Endodermal cell (in vitro differentiated cells): ENCODE data around the gene GLOD4. TPM values are rescaled to one million over a fixed set of nuclear protein-coding genes. Genes with fewer than 3 reads are reported as not detected.

ENCODE experiments used
- DNase-seq: peaks from one replicate; pipeline ENCODE4 v3.0.0-alpha.2; 2017
- H3K27ac ChIP-seq: 2 replicates; pipeline ENCODE4 v1.5.1; 2013; ENCODE audit warnings: mild to moderate bottlenecking, low read depth, low read length, moderate library complexity
- H3K27me3 ChIP-seq: 2 replicates; pipeline ENCODE4 v1.6.1; 2013; ENCODE audit warnings: mild to moderate bottlenecking, low read length, moderate library complexity; ENCODE audit not compliant: insufficient read depth, control insufficient read depth, poor library complexity, severe bottlenecking
- H3K36me3 ChIP-seq: 2 replicates; pipeline ENCODE4 v1.7.0; 2013; ENCODE audit warnings: mild to moderate bottlenecking, low read length, moderate library complexity; ENCODE audit not compliant: control insufficient read depth, insufficient read depth
- H3K4me1 ChIP-seq: one replicate; pipeline ENCODE4 v1.7.0; 2013; ENCODE audit warnings: low read length; ENCODE audit not compliant: control insufficient read depth, insufficient read depth
- H3K4me3 ChIP-seq: 2 replicates; pipeline ENCODE4 v1.5.1; 2013; ENCODE audit warnings: mild to moderate bottlenecking, low read length, moderate library complexity
- H3K9ac ChIP-seq: 2 replicates; pipeline ENCODE4 v1.6.1; 2013; ENCODE audit warnings: mild to moderate bottlenecking, low read length, moderate library complexity; ENCODE audit not compliant: poor library complexity, severe bottlenecking; ENCODE audit errors: extremely low read depth
- H3K9me3 ChIP-seq: 2 replicates; pipeline ENCODE4 v1.6.1; 2013; ENCODE audit warnings: mild to moderate bottlenecking, low read length, moderate library complexity; ENCODE audit not compliant: control insufficient read depth
- H3K27ac Mint-ChIP-seq: 2 replicates; pipeline ENCODE4 v1.8.0; 2020; ENCODE audit warnings: mixed read lengths
- H3K27me3 Mint-ChIP-seq: 2 replicates; pipeline ENCODE4 v1.8.0; 2021; ENCODE audit warnings: mild to moderate bottlenecking, mixed read lengths; ENCODE audit not compliant: insufficient read depth
- H3K36me3 Mint-ChIP-seq: 2 replicates; pipeline ENCODE4 v1.8.0; 2020; ENCODE audit warnings: low read depth, mixed read lengths
- H3K4me1 Mint-ChIP-seq: 2 replicates; pipeline ENCODE4 v1.8.0; 2020; ENCODE audit warnings: mixed read lengths
- H3K4me3 Mint-ChIP-seq: 2 replicates; pipeline ENCODE4 v1.8.0; 2020; ENCODE audit warnings: mild to moderate bottlenecking, moderate library complexity, mixed read lengths
- H3K9me3 Mint-ChIP-seq: 2 replicates; pipeline ENCODE4 v1.8.0; 2020; ENCODE audit warnings: mild to moderate bottlenecking, mixed read lengths
- WGBS, 2 experiments: methylation state at CpG; one replicate each; pipeline versions ENCODE4 v1.1.5 to v1.1.7; 2013; ENCODE audit warnings: missing lambda C conversion rate in 2 of 2, mixed read lengths in 1 of 2; ENCODE audit not compliant: insufficient coverage in 1 of 2, insufficient read length in 1 of 2; 5-methylcytosine and 5-hydroxymethylcytosine counted together
- total RNA-seq, 2 donors: library from RNA; stranded (reverse); fragmentation: NEBNext Ultra II Directional in 1 of 2; extraction: Animal tissue kit (Norgen Biotek cat#: 25700) in 1 of 2; gene quantifications; 2 replicates in 1 of 2; 3 replicates in 1 of 2; pipeline ENCODE4 v1.2.1, GENCODE V29; 2021
- TF ChIP-seq, protein P1 (sequence below): fragments of 200-600 bp; sonication (generic); conservative IDR thresholded peaks from 2 replicates; pipeline ENCODE4 v1.5.0; 2021; ENCODE audit warnings: antibody characterized with exemption, mild to moderate bottlenecking

GLOD4 gene
- total RNA-seq, 2 donors from 2014 or later: 81.6 to 95.1 TPM

DNA sequence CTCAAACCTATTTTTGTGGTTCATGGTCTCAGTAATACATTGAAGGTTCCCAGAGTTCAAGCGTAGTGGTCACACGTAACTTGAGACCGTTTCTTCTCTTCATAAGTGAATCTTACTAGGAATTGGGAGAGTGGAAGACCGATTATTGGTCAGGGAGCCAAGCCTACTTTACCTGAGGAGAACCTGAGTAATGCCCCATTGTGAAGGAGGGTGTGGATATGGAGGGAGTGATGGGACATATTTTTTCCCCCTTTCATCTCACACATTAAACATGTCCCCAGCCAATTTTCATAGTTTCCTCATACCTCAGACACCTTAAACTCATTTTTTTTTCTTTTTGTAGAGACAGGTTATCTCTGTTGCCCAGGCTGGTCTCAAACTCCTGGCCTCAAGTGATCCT is 38.9 kb downstream of the GLOD4 start:
- Mint-ChIP-seq H3K9me3 (no peaks in the 10 kb centered on the region), H3K4me3 (no peak overlapping the region), H3K36me3 (peaks cover 79% of the 10 kb centered on the region), H3K4me1 (no peaks in the 10 kb centered on the region), H3K27ac (no peak overlapping the region), H3K27me3 (no peaks in the 10 kb centered on the region)
- TF ChIP-seq, protein P1, sequence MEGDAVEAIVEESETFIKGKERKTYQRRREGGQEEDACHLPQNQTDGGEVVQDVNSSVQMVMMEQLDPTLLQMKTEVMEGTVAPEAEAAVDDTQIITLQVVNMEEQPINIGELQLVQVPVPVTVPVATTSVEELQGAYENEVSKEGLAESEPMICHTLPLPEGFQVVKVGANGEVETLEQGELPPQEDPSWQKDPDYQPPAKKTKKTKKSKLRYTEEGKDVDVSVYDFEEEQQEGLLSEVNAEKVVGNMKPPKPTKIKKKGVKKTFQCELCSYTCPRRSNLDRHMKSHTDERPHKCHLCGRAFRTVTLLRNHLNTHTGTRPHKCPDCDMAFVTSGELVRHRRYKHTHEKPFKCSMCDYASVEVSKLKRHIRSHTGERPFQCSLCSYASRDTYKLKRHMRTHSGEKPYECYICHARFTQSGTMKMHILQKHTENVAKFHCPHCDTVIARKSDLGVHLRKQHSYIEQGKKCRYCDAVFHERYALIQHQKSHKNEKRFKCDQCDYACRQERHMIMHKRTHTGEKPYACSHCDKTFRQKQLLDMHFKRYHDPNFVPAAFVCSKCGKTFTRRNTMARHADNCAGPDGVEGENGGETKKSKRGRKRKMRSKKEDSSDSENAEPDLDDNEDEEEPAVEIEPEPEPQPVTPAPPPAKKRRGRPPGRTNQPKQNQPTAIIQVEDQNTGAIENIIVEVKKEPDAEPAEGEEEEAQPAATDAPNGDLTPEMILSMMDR: no peak
- no peak overlapping the region for H3K9ac ChIP-seq
- H3K27ac ChIP-seq: no peak overlapping the region
- H3K36me3 ChIP-seq: peaks cover 82% of the 10 kb centered on the region
- DNase-seq: no peak
- H3K27me3 ChIP-seq: no peaks in the 10 kb centered on the region
- no peaks in the 10 kb centered on the region for H3K4me1 ChIP-seq
- no peak overlapping the region for H3K4me3 ChIP-seq
- H3K9me3 ChIP-seq: no peaks in the 10 kb centered on the region
- WGBS, 2 experiments: 97 to 100% methylated on average over 3 of the region's 4 CpGs

DNA sequence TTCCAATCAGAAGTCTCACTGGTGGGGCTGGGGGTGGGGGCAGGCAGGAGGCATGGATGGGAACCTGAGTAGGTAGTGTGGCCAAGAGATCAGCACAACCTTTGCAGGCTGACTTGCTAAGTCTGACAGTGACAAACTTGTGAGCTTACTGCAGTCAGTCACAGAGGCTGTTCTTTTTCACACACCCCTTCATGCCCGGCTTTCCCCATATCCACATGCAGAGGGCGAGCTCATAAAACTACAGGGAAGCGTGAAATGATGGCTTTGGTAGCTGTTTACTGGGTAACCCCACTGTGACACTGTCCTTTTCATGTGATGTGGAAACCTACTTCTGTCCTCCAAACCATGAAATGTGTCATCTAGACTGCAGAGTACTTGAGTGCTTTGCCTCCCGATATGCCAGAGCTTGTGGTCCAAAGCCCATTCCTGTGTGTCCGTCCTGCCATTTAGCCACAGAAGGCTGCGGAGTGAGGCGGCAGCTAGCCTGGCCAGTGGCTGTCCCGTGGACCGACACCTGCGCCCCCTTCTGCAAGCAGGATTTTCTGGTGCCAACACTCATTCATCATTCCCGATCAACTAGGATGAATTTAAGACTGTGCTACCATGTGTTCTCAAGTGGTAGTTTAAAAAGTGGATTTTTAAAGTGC is 39.8 kb downstream of the GLOD4 start:
- Mint-ChIP-seq H3K4me1 (no peaks in the 10 kb centered on the region), H3K4me3 (no peak overlapping the region), H3K27ac (no peak overlapping the region), H3K27me3 (no peaks in the 10 kb centered on the region), H3K36me3 (peaks cover 73% of the 10 kb centered on the region), H3K9me3 (no peaks in the 10 kb centered on the region)
- Histone ChIP-seq H3K9ac (no peak overlapping the region), H3K9me3 (no peaks in the 10 kb centered on the region), H3K4me3 (no peak overlapping the region), H3K4me1 (no peaks in the 10 kb centered on the region), H3K36me3 (peaks cover 82% of the 10 kb centered on the region), H3K27ac (no peak overlapping the region), H3K27me3 (no peaks in the 10 kb centered on the region)
- TF ChIP-seq, protein P1: no peak
- peak; percentile 52 for DNase-seq
- WGBS, 2 experiments: 89 to 93% methylated on average over 5 to 11 of the region's 11 CpGs

DNA sequence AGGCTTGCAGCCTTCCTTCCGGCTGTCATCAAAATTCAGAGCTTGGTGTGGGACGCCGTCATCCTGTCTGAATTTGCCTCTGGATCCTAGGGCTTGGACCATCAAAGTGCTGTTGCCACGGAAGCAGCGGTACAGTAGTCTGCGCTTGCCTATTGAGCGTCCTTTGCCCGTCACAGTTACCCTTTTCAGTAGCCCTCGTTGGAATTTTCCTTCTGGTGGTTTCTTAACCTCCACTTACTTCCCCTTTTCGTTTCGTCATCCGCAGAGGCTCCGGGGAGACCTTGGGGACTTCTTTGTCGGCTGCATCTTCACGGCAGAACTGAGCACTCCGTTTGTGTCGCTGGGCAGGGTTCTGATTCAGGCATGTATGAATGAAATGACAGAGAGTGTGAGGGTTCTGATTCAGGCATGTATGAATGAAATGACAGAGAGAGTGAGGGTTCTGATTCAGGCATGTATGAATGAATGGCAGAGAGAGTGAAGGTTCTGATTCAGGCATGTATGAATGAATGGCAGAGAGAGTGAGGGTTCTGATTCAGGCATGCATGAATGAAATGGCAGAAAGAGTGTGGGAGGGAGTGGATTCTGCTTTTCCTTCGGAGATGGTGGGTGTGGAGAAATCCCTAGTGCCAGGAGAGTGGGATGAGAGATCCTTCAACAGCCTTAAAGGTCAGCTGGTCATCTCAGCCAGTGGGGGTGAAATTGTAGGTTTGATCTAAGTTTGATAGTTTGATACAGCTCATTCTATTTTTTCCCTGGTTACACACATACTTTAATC is 41.7 kb downstream of the GLOD4 start:
- peaks cover 73% of the 10 kb centered on the region for H3K36me3 ChIP-seq
- no peaks in the 10 kb centered on the region for H3K9me3 Mint-ChIP-seq
- H3K9me3 ChIP-seq: no peaks in the 10 kb centered on the region
- no peak overlapping the region for H3K9ac ChIP-seq
- H3K36me3 Mint-ChIP-seq: peaks cover 64% of the 10 kb centered on the region
- no peaks in the 10 kb centered on the region for H3K4me1 Mint-ChIP-seq
- no peak for DNase-seq
- TF ChIP-seq, protein P1: no peak
- H3K27me3 ChIP-seq: no peaks in the 10 kb centered on the region
- no peak overlapping the region for H3K4me3 ChIP-seq
- no peaks in the 10 kb centered on the region for H3K4me1 ChIP-seq
- no peak overlapping the region for H3K4me3 Mint-ChIP-seq
- 93 to 96% methylated on average over 11 to 18 of the region's 18 CpGs for WGBS, 2 experiments
- no peak overlapping the region for H3K27ac Mint-ChIP-seq
- no peak overlapping the region for H3K27ac ChIP-seq
- no peaks in the 10 kb centered on the region for H3K27me3 Mint-ChIP-seq
